SK-N-MC (cell line): ENCODE results near the gene C22orf15.

Experiments
- EZH2 ChIP-seq: fragments of 200-600 bp; sonication (generic); IDR thresholded peaks from one replicate; pipeline ENCODE4 v1.6.1; 2017; ENCODE audit warnings: antibody characterized with exemption
- FOXP2 ChIP-seq: optimal IDR thresholded peaks from 2 replicates; pipeline ENCODE3; 2011; ENCODE audit warnings: mild to moderate bottlenecking, moderate library complexity; ENCODE audit not compliant: insufficient read depth; ENCODE audit errors: extremely low read length, control extremely low read depth
- POLR2AphosphoS5 ChIP-seq: IDR thresholded peaks from 2 replicates; pipeline ENCODE4 v1.6.1; 2012; ENCODE audit warnings: mild to moderate bottlenecking, low read depth, low read length, borderline replicate concordance

DNA sequence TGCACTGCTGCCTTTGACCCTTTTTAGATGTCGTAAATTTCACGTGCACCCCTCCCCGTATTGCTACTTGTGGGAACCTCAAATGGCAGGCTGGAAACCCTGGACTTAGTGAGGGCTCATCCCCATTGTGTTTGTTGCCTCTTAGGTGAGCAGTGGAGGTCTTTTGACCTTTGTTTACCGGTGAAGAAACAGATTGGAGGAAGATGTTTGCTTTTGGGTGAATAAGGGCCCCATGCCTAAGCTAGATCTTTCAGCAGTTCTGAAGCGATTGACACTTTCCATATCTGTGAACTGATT lies 24.8 kb downstream of the C22orf15 start:
- TF ChIP-seq POLR2AphosphoS5 (no peak), EZH2 (no peak), FOXP2 (no peak)
